Measurements from ENCODE around the gene PGAP3. TPM values are rescaled to one million over a fixed set of nuclear protein-coding genes. Genes with fewer than 3 reads are reported as not detected.

PGAP3 gene
- total and polyA plus RNA-seq, 12 donors, result 9.2 to 18.2 (median 13.8) TPM

GRCh38 chr17:39683295-39683939, 4.4 kb downstream of the PGAP3 start:
- intact Hi-C loops (cut with DNase I), result no loop called here
- ATAC-seq (no peak), DNase-seq (no peak)
- Histone ChIP-seq H3K27ac (no peak overlapping the region), H3K36me3 (peaks cover 0 to 49% (median 0%) of the 10 kb centered on the region in 9 donors), H3K4me3 (no peak overlapping the region), H3K9me3 (no peaks in the 10 kb centered on the region), H3K4me1 (peaks cover 9 to 37% (median 27%) of the 10 kb centered on the region in 9 donors), H3K27me3 (no peaks in the 10 kb centered on the region)
- no peak for TF ChIP-seq CTCF (IDR thresholded peaks at IDR 0.05)
- 87 to 91% methylated on average over 9 of the region's 9 CpGs for WGBS, 2 donors

- H3K27me3 ChIP-seq, result no peaks in the 10 kb centered on the region
- TF ChIP-seq CTCF (IDR thresholded peaks at IDR 0.05), result no peak
- peak; percentile 40 to 65 (median 48) for ATAC-seq
- H3K9me3 ChIP-seq, result no peaks in the 10 kb centered on the region
- WGBS, 2 donors, result 49 to 54% methylated on average over 12 of the region's 12 CpGs
- peaks cover 33 to 62% (median 53%) of the 10 kb centered on the region in 9 donors for H3K4me1 ChIP-seq
- intact Hi-C loops (cut with DNase I), result loop anchor here in 1 of 10 donors (10.0 kb wide), 1 partner anchor 55 kb away; the partner anchor contains the start of gene PPP1R1B
- H3K36me3 ChIP-seq, result peaks cover 0 to 41% (median 0%) of the 10 kb centered on the region in 9 donors
- no peak for DNase-seq
- H3K4me3 ChIP-seq, result no peak overlapping the region
- peak overlapping the region; percentile 61 to 95 (median 89) for H3K27ac ChIP-seq
Measured at GRCh38 chr17:39679521-39680192, 8.2 kb downstream of the PGAP3 start.

DNA sequence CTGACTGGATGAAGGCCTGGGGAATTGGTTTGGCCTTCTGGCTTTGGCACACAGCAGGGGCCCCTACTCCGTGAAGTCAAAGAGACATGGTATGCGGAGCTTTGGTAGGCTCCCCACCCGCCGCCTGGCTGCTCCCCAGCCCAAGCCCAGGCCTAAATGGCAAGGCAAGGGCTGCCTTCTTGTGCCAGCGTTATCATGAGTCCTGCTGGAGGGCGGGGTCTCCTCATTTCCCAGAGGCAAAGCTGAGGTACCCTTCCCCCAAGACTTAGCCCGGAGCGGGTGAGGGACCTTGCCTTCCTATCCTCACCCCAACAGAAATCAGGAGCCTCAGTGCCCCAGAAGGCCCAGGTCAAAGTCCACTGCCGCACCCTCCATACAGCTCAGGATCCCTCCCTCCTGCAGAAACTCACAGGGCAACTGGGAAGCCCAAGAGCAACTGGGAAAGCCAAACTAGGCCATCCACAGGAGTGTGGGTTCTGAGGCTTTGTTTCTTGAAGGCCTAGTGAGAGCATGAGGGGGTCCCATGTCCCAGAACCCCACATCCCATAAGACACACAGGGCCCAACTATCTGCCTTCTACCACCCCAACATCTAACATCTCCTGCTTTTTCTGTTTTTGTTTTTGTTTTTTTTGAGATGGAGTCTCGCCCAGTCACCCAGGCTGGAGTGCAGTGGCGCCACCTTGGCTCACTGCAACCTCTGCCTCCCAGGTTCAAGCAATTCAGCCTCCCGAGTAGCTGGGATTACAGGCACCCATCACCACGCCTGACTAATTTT, 9.3 kb downstream of the PGAP3 start:
- intact Hi-C loops (cut with DNase I), result loop anchor here in 1 of 10 donors (10.0 kb wide), 1 partner anchor 54 kb away; the partner anchor contains the start of gene PPP1R1B
- H3K36me3 ChIP-seq, result peaks cover 0 to 29% (median 0%) of the 10 kb centered on the region in 9 donors
- ATAC-seq (peak in 1 of 8 donors; percentile 0), DNase-seq (no peak)
- 69 to 79% methylated on average over 13 of the region's 13 CpGs for WGBS, 2 donors
- H3K4me1 ChIP-seq, result peaks cover 36 to 67% (median 56%) of the 10 kb centered on the region in 9 donors
- TF ChIP-seq CTCF (IDR thresholded peaks at IDR 0.05), result no peak
- peak overlapping the region; percentile 61 to 95 (median 89) for H3K27ac ChIP-seq
- no peaks in the 10 kb centered on the region for H3K9me3 ChIP-seq
- H3K27me3 ChIP-seq, result no peaks in the 10 kb centered on the region
- no peak overlapping the region for H3K4me3 ChIP-seq

Measured in heart right ventricle (tissue), 16 donors.